IPS-20b (cell line): ENCODE data around the gene CFAP46.
"Not testable (repeated sequence)": the region's sequence is repeated elsewhere in the genome, so short reads cannot be mapped to it uniquely, and the experiment has no call there.

ENCODE experiments used
- H3K27ac ChIP-seq: one replicate; pipeline ENCODE4 v1.5.1; 2013; ENCODE audit warnings: low read length
- H3K27me3 ChIP-seq: 2 replicates; pipeline ENCODE4 v1.6.1; 2013; ENCODE audit warnings: mild to moderate bottlenecking, low read length, inconsistent platforms; ENCODE audit not compliant: insufficient read depth
- H3K36me3 ChIP-seq: 2 replicates; pipeline ENCODE4 v1.6.1; 2013; ENCODE audit warnings: low read depth, mild to moderate bottlenecking, inconsistent platforms, low read length, moderate library complexity; ENCODE audit not compliant: insufficient read depth
- H3K4me1 ChIP-seq: 2 replicates; pipeline ENCODE4 v1.6.1; 2013; ENCODE audit warnings: mild to moderate bottlenecking, control low read depth, inconsistent platforms, low read length, moderate library complexity; ENCODE audit not compliant: insufficient read depth
- H3K4me3 ChIP-seq: 2 replicates; pipeline ENCODE4 v1.5.1; 2013; ENCODE audit warnings: mild to moderate bottlenecking, low read length, inconsistent platforms
- H3K9ac ChIP-seq: 2 replicates; pipeline ENCODE4 v1.6.1; 2013; ENCODE audit warnings: low read depth, mild to moderate bottlenecking, inconsistent platforms, low read length, moderate library complexity
- H3K9me3 ChIP-seq: 2 replicates; pipeline ENCODE4 v1.6.1; 2013; ENCODE audit warnings: mild to moderate bottlenecking, low read depth, low read length, inconsistent platforms; ENCODE audit not compliant: insufficient read depth

The CFAP46 gene

DNA sequence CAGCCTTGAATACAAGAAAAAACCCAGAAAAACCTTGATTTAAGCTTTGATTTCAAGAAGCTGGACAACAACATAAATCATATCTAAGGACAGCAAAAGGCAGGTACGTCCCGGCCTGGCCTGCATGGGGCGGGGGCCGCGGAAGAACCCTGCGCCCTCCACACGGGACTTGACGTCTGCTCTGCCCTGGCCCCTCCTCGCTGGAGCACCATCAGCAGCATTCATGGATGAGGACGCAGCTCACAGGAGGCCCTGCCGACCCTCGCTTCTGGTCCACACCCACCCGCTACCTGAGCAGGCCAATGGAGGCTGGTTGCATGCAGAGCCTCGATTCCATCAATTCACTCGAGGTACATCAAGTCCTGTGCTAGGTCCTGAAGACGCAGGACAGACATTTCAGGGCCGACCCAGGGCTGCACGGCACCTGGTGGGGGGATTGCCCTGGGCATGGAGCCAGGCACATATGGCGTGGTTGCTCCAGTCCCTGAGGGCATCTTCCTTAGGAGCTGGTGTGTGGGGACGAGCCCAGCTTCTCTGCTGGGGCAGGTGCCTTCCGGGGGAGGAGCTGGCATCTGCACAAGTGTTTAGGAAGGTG is 93.3 kb downstream of the CFAP46 start:
- Histone ChIP-seq H3K4me1 (no peaks in the 10 kb centered on the region), H3K27me3 (no peaks in the 10 kb centered on the region), H3K36me3 (no peaks in the 10 kb centered on the region), H3K27ac (no peak overlapping the region), H3K9ac (no peak overlapping the region), H3K4me3 (no peak overlapping the region), H3K9me3 (peaks cover 3% of the 10 kb centered on the region)

DNA sequence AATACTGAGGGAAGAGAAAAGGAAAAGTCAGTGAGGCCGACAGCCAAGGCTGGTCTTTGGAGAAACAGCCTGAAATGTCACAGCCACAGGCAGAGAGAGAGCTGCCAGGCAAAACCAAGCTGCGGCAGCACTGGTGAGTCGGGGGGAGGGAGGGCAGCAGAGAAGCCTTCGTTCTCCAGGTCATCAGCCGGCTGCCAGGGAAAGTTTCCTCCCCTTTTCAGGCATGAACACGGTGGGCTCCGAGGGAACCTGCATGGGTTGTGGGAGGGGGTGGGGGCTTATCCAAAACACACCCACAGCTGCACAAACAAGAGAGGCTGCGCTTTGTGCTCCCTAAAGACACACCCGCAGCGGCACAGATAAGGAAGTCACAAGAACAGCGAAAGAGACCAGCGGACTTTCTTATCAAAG is 94.1 kb downstream of the CFAP46 start:
- Histone ChIP-seq H3K36me3 (no peaks in the 10 kb centered on the region), H3K9ac (no peak overlapping the region), H3K27ac (no peak overlapping the region), H3K4me3 (no peak overlapping the region), H3K9me3 (peaks cover 3% of the 10 kb centered on the region), H3K27me3 (no peaks in the 10 kb centered on the region), H3K4me1 (no peaks in the 10 kb centered on the region)

DNA sequence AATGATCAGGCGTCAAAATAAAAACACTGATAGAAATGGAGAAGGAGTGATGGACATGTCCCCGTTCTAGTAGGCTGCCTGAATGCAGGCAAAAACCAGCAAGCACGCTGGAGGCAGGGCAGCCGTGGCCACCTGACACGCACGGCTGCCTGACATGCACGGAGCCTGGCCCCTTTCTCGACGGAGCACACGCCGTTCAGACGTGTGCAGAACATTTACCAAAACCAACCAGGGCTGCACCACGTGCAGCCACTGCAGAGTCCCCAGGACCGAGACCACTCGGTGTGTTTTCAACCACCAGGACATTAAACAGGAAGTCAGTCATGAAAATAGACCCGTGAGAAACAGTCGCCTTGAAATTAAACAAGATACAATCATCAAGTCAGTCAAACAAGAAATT is 94.5 kb downstream of the CFAP46 start:
- H3K27me3 ChIP-seq, result no peaks in the 10 kb centered on the region
- H3K27ac ChIP-seq, result no peak overlapping the region
- no peak overlapping the region for H3K4me3 ChIP-seq
- H3K36me3 ChIP-seq, result no peaks in the 10 kb centered on the region
- H3K4me1 ChIP-seq, result no peaks in the 10 kb centered on the region
- H3K9ac ChIP-seq, result no peak overlapping the region
- peaks cover 7% of the 10 kb centered on the region for H3K9me3 ChIP-seq

DNA sequence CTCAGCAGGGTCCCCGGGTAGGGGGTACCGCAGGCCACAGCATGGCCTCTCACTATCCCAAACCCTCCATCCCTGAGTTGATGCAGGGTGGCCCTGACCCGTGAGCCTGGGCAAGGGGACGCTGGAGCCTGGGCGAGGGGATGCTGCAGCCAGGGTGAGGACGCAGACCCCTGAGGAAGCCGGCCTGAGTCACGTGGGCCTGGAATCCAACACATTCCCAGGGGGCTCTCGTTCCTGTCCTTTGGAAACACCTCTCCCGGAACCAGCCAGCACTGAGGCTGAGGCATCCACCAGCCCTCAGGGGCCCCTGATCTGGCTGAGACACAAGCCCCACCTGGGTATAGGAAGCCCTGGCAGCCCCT is 95.0 kb downstream of the CFAP46 start:
- peaks cover 9% of the 10 kb centered on the region for H3K9me3 ChIP-seq
- no peak overlapping the region for H3K27ac ChIP-seq
- no peaks in the 10 kb centered on the region for H3K27me3 ChIP-seq
- H3K36me3 ChIP-seq, result no peaks in the 10 kb centered on the region
- no peaks in the 10 kb centered on the region for H3K4me1 ChIP-seq
- H3K4me3 ChIP-seq, result no peak overlapping the region
- no peak overlapping the region for H3K9ac ChIP-seq

DNA sequence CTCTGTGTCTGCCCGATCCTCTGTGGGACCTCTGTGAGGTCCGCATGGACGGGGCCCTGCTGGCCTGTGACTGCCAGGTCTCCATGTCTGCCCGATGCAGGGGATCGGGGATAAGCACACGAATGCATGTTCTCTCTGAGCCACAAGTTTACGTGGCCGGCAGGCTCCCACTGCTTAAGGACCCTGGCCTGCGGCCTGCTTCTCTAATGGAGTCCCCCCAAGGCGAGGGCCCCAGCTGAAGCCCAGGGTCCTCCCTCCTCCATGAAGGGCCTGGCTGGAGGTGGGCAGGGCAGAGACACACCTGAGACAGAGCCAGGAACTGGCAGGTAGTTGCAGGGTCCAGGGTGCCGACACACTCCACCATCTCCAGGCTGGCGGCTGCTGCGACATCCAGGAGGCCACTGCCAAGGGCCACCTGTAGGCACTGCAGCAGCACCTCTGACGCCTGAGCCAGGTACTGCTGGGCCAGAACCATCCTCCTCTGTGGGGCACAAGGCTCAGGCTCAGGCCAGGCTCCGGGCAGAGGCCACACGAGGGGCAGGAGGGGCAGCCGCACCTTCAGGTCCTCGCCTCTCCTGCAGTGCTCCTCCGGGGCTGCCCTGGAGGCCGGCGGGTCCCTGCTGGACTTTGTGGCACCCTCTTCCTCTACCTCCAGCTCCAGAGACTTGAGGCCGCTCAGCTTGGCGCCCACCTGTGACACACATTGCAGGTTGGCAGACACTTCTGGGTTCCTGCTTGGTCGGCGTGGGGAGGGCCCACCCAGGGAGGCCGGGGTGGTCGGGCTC is 95.5 kb downstream of the CFAP46 start:
- Histone ChIP-seq H3K4me1 (no peaks in the 10 kb centered on the region), H3K36me3 (no peaks in the 10 kb centered on the region), H3K4me3 (no peak overlapping the region), H3K27me3 (no peaks in the 10 kb centered on the region), H3K9me3 (peaks cover 14% of the 10 kb centered on the region), H3K27ac (no peak overlapping the region), H3K9ac (no peak overlapping the region)

DNA sequence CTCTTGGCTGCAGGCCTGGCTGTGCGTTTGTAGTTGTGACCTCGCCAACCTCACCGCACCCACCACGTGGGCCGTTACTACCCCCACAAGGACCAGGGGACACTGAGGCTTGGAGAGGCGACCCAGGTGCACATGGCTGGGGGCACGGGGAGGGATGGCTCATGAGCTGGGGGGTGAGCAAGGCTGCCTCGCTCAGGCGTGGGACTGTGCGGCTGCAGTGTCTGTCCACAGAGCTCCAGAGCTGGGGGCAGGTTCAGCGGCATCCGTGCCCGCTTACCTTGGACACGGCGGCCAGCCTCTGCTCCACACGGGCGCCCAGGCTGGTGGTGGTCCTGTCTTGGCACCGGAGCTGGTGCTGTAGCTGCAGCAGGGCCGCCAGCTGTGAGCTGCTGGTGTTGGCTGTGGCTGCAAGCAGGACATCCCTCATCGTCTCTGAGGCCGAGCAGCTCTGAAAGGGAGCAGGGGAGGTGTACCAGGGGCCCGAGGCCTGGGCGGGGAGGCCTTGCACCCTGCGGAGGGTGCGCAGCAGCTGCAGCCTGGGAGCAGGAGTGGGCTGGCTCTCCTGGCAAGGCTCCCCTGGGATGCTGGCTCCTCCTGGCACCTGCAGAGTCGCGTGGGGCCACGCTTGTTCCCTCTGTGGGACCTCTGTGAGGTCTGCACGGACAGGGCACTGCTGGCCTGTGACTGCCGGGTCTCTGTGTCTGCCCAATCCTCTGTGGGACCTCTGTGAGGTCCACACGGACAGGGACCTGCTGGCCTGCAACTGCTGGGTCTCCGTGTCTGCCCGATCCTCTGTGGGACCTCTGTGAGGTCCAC is 96.4 kb downstream of the CFAP46 start:
- no peak overlapping the region for H3K27ac ChIP-seq
- no peak overlapping the region for H3K4me3 ChIP-seq
- H3K27me3 ChIP-seq, result no peaks in the 10 kb centered on the region
- H3K9me3 ChIP-seq, result peaks cover 17% of the 10 kb centered on the region
- no peaks in the 10 kb centered on the region for H3K4me1 ChIP-seq
- H3K9ac ChIP-seq, result no peak overlapping the region
- no peaks in the 10 kb centered on the region for H3K36me3 ChIP-seq

DNA sequence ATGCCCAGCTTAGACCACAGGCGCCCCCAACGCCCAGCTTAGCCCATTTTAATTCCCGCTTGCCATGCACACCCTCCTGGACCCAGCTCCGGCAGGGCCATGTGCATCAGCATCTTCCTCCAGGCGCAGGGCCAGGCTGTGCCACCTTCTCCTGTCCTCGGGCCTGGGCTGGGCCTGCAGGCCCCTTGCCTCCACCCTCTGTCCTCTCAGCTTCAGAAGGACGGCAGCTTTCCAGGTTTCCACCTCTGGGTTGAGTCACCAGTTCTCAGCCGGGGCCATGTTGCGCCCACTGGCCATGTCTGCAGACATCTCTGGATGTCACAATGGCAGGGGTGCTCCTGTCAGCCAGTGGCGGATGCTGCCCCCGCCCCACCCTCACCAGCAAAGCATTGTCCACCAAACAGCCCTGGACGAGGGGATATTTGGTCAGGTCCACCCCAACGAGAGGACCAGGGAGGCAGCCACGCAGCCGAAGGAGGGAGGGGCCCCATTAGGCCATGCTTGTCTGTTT is 97.3 kb downstream of the CFAP46 start:
- no peak overlapping the region for H3K4me3 ChIP-seq
- no peaks in the 10 kb centered on the region for H3K27me3 ChIP-seq
- no peaks in the 10 kb centered on the region for H3K4me1 ChIP-seq
- H3K9me3 ChIP-seq, result peaks cover 17% of the 10 kb centered on the region
- H3K9ac ChIP-seq, result no peak overlapping the region
- no peak overlapping the region for H3K27ac ChIP-seq
- H3K36me3 ChIP-seq, result no peaks in the 10 kb centered on the region

DNA sequence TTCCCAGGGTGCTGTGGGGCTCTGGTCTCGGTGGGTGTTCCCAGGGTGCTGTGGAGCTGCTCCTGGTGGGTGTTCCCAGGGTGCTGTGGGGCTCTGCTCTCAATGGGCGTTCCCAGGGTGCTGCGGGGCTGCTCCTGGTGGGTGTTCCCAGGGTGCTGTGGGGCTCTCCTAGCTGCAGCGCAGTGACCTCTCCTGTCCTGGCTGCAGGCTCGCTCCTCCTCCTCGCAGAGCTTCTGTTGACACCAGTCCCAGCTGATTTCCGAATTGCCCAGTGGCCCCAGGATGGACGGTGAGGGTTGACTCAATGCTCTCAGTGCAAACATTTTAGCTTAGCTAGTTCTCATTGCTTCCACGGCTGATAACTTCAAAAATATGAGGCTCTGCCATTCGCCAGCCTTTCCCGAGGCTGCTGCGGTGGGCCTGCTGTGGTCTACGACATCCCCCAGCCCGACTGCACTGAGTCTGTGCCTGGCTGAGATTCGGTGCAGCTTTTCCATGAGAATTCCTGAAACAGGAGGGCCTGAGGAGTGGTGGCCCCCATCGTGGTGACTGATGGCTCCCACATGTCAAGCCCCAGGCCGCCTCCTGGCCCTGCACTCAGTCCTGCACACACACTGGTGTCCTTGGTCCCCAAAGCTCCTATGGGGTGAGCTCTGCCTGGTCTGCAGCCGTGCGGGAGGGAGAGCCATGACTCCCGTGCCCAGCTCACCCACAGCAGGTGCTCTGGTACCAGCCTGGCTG is 98.1 kb downstream of the CFAP46 start:
- Histone ChIP-seq H3K4me3 (no peak overlapping the region), H3K27me3 (no peaks in the 10 kb centered on the region)

DNA sequence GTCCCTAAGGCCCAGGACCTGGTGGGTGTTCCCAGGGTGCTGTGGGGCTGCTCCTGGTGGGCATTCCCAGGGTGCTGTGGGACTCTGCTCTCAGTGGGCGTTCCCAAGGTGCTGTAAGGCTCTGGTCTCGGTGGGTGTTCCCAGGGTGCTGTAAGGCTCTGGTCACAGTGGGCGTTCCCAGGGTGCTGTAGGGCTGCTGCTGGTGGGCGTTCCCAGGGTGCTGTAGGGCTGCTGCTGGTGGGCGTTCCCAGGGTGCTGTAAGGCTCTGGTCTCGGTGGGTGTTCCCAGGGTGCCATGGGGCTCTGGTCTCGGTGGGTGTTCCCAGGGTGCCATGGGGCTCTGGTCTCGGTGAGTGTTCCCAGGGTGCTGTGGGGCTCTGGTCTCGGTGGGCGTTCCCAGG is 99.1 kb downstream of the CFAP46 start:
- H3K36me3 ChIP-seq, H3K9ac ChIP-seq, H3K4me1 ChIP-seq, H3K27me3 ChIP-seq, H3K4me3 ChIP-seq, H3K27ac ChIP-seq: not testable (repeated sequence)
- H3K9me3 ChIP-seq, result peaks cover 17% of the 10 kb centered on the region

More for the DNA sequence above, 98.1 kb downstream of the CFAP46 start:
- H3K27ac ChIP-seq, result no peak overlapping the region
- no peak overlapping the region for H3K9ac ChIP-seq
- H3K9me3 ChIP-seq, result peaks cover 17% of the 10 kb centered on the region
- no peaks in the 10 kb centered on the region for H3K4me1 ChIP-seq
- H3K36me3 ChIP-seq, result no peaks in the 10 kb centered on the region

DNA sequence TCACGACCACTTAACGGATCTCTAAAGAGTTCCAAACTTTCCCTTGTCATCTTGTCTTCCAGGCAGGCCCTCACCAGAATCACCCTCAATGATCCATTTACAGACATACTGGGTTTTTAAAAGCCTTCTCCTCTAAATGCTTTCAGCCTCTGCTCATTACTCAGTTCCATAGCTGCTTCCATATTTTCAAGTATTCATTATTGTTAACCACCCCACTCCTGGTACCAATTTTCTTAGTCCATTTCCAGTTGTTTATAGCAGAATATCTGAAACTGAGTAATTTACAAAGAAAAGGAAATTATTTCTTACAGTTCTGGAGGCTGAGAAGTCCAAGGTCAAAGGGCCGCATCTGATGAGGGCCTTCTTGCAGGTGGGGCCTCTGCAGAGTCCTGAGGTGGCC is 100.0 kb downstream of the CFAP46 start:
- Histone ChIP-seq H3K9ac (no peak overlapping the region), H3K36me3 (no peaks in the 10 kb centered on the region), H3K27ac (no peak overlapping the region), H3K4me1 (no peaks in the 10 kb centered on the region), H3K4me3 (no peak overlapping the region), H3K27me3 (no peaks in the 10 kb centered on the region), H3K9me3 (peaks cover 17% of the 10 kb centered on the region)

DNA sequence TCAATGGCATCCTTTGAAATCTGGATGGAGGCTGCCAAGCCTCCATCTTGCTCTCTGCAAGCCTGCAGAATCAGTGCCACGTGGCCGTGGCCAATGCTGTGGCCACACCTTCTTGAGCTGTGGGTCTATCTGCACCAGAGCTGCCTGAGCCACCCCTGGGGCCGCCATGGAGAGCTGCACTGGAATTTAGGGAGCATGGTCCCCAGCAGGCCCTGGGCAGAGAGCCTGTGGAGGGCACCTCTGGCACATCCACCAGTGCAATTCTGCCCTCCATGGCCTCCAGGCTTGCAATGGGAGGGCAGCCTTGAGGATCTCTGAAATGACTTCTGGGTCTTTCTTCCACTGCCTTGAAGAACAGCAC is 100.8 kb downstream of the CFAP46 start:
- Histone ChIP-seq H3K4me1 (no peaks in the 10 kb centered on the region; the same call in 1 of the 2 replicates), H3K9me3 (peaks cover 17% of the 10 kb centered on the region), H3K9ac (no peak overlapping the region), H3K27ac (no peak overlapping the region), H3K27me3 (no peaks in the 10 kb centered on the region), H3K36me3 (no peaks in the 10 kb centered on the region), H3K4me3 (no peak overlapping the region)
